Liver (tissue), 9 donors: ENCODE results near the gene NCK2. TPM values are rescaled to one million over a fixed set of nuclear protein-coding genes. Genes with fewer than 3 reads are reported as not detected.

Source experiments
- DNase-seq: peaks from one replicate; pipeline ENCODE4 v3.0.0-alpha.2; 2017; ENCODE audit warnings: low spot score
- H3K27ac ChIP-seq, 2 donors: one replicate each; pipeline ENCODE4 v1.7.0; 2013; ENCODE audit warnings: inconsistent platforms in 2 of 2, low read length in 2 of 2, control low read depth in 1 of 2, low read depth in 1 of 2, mild to moderate bottlenecking in 1 of 2
- H3K27me3 ChIP-seq, 4 donors: one replicate each; pipeline versions ENCODE4 v1.6.1 to v1.7.0; 2013; ENCODE audit warnings: low read length in 3 of 4, inconsistent platforms in 1 of 4, mild to moderate bottlenecking in 1 of 4, moderate library complexity in 1 of 4; ENCODE audit not compliant: control insufficient read depth in 4 of 4, insufficient read depth in 4 of 4
- H3K36me3 ChIP-seq, 4 donors: one replicate each; pipeline versions ENCODE4 v1.6.1 to v1.7.0; 2013; ENCODE audit warnings: low read length in 3 of 4, mild to moderate bottlenecking in 3 of 4, low read depth in 1 of 4, moderate library complexity in 1 of 4; ENCODE audit not compliant: control insufficient read depth in 4 of 4, insufficient read depth in 3 of 4
- H3K4me1 ChIP-seq, 4 donors: one replicate each; pipeline versions ENCODE4 v1.6.1 to v1.7.0; 2013; ENCODE audit warnings: low read length in 3 of 4, mild to moderate bottlenecking in 3 of 4, moderate library complexity in 1 of 4; ENCODE audit not compliant: control insufficient read depth in 4 of 4, insufficient read depth in 4 of 4
- H3K4me3 ChIP-seq, 3 donors: one replicate each; pipeline versions ENCODE4 v1.6.1 to v1.7.0; 2013; ENCODE audit warnings: low read length in 3 of 3, control low read depth in 1 of 3, low read depth in 1 of 3, mild to moderate bottlenecking in 1 of 3
- H3K9ac ChIP-seq, 2 donors: one replicate each; pipeline ENCODE4 v1.7.0; 2013; ENCODE audit warnings: low read length in 2 of 2, mild to moderate bottlenecking in 2 of 2, moderate library complexity in 2 of 2, control low read depth in 1 of 2, low read depth in 1 of 2
- H3K9me3 ChIP-seq, 4 donors: one replicate each; pipeline versions ENCODE4 v1.6.1 to v1.7.0; 2013; ENCODE audit warnings: low read length in 3 of 4; ENCODE audit not compliant: control insufficient read depth in 4 of 4
- ATF3 ChIP-seq: IDR thresholded peaks from 2 replicates; pipeline ENCODE4 v1.6.1; 2016; ENCODE audit warnings: antibody characterized with exemption
- EGR1 ChIP-seq, 2 donors: IDR thresholded peaks; 2 replicates each; pipeline ENCODE4 v1.6.1; 2016 to 2018; ENCODE audit warnings: antibody characterized with exemption in 2 of 2, low read depth in 2 of 2
- FOXA1 ChIP-seq: IDR thresholded peaks from 2 replicates; pipeline ENCODE4 v1.6.1; 2016; ENCODE audit warnings: antibody characterized with exemption
- FOXA2 ChIP-seq: IDR thresholded peaks from 2 replicates; pipeline ENCODE4 v1.6.1; 2016; ENCODE audit warnings: antibody characterized with exemption
- GABPA ChIP-seq, 2 donors: IDR thresholded peaks in 1 of 2; conservative IDR thresholded peaks in 1 of 2; 2 replicates each; pipeline ENCODE4 v1.6.1; 2016; ENCODE audit warnings: antibody characterized with exemption in 2 of 2, mild to moderate bottlenecking in 1 of 2, moderate library complexity in 1 of 2
- HNF4A ChIP-seq, 2 donors: conservative IDR thresholded peaks; 2 replicates each; pipeline ENCODE4 v1.6.1; 2016; ENCODE audit warnings: antibody characterized with exemption in 2 of 2, mild to moderate bottlenecking in 2 of 2
- JUND ChIP-seq, 2 donors: IDR thresholded peaks; 2 replicates each; pipeline ENCODE4 v1.6.1; 2016; ENCODE audit warnings: antibody characterized with exemption in 2 of 2
- NR2F2 ChIP-seq: IDR thresholded peaks from 2 replicates; pipeline ENCODE4 v1.6.1; 2016; ENCODE audit warnings: antibody characterized with exemption
- RAD21 ChIP-seq, 2 donors: IDR thresholded peaks; 2 replicates each; pipeline ENCODE4 v1.6.1; 2016; ENCODE audit warnings: antibody characterized with exemption in 2 of 2, mild to moderate bottlenecking in 2 of 2
- RXRA ChIP-seq, 2 donors: IDR thresholded peaks; 2 replicates each; pipeline ENCODE4 v1.6.1; 2017 to 2018; ENCODE audit warnings: antibody characterized with exemption in 2 of 2, mild to moderate bottlenecking in 1 of 2
- SP1 ChIP-seq: IDR thresholded peaks from 2 replicates; pipeline ENCODE4 v1.6.1; 2018; ENCODE audit warnings: antibody characterized with exemption, mild to moderate bottlenecking
- TAF1 ChIP-seq: conservative IDR thresholded peaks from 2 replicates; pipeline ENCODE4 v1.6.1; 2016; ENCODE audit warnings: antibody characterized with exemption, mild to moderate bottlenecking
- YY1 ChIP-seq: IDR thresholded peaks from 2 replicates; pipeline ENCODE4 v1.6.1; 2016; ENCODE audit warnings: antibody characterized with exemption, mild to moderate bottlenecking
- WGBS: extraction: QIAGEN DNeasy Blood & Tissue Kit; methylation state at CpG from one replicate; pipeline ENCODE4 v1.1.7; 2013; 5-methylcytosine and 5-hydroxymethylcytosine counted together
- polyA plus RNA-seq, 2 donors: library from polyadenylated mRNA; stranded (reverse) in 1 of 2; unstranded in 1 of 2; fragments of 200-250 nt in 1 of 2; fragments of >200 nt in 1 of 2; fragmentation: Nextera tagmentation in 1 of 2; extraction: Ambion mirVana in 1 of 2; gene quantifications; one replicate each; pipeline versions ENCODE4 v1.2.1 to v1.2.3, GENCODE V29; 2013 to 2015
- total RNA-seq, 2 donors: library from RNA; depleted of rRNA; stranded (reverse); fragments of >200 nt; gene quantifications; one replicate each; pipeline ENCODE4 v1.2.3, GENCODE V29; 2014
- TF ChIP-seq, protein P1 (sequence below): IDR thresholded peaks from 2 replicates; pipeline ENCODE4 v1.6.1; 2016; ENCODE audit warnings: antibody characterized with exemption
- TF ChIP-seq, protein P2 (sequence below): IDR thresholded peaks from 2 replicates; pipeline ENCODE4 v1.6.1; 2016; ENCODE audit warnings: antibody characterized with exemption
- TF ChIP-seq, protein P3 (sequence below): fragments of 150-350 bp; IDR thresholded peaks from 2 replicates; pipeline ENCODE4 v1.5.1; 2017; ENCODE audit warnings: improper control_type of control experiment, low read depth, low read length; ENCODE audit not compliant: missing input control
- donor health status: healthy.
- donor health status: healthy.
- donor health status: healthy.
- donor health status: healthy.
- donor health status: healthy.

Gene NCK2
- total and polyA plus RNA-seq, 4 donors, result 3.4 to 15.0 (median 10.7) TPM

DNA sequence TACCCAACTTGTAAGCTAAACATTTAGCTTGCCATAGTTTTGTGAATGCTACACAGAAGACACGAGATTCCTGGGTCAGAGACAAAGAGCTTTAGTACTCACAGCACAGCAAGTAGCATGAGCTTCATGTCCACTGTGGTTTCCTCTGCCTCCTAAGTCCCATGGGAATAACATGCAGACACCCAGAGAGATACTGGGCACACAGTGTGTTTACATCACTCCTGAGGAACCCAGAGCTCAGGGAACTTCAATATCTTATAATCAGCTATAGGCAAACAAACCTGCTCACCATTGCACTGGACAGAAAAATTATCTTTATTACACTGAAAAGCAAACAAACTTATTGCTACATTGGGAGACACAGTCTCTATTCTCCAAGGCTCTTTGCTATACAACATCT lies 14.5 kb upstream of the NCK2 start:
- H3K4me1 ChIP-seq, result no peaks in the 10 kb centered on the region
- H3K27ac ChIP-seq, result no peak overlapping the region
- peaks cover 2 to 8% (median 4%) of the 10 kb centered on the region in 4 donors for H3K9me3 ChIP-seq
- no peak overlapping the region for H3K9ac ChIP-seq
- TF ChIP-seq GABPA (IDR thresholded peaks at IDR 0.05 in 1 of 2, conservative IDR thresholded peaks at IDR 0.05 in 1 of 2) (no peak), NR2F2 (no peak), FOXA2 (no peak), RAD21 (IDR thresholded peaks at IDR 0.05) (no peak), TAF1 (no peak), HNF4A (conservative IDR thresholded peaks at IDR 0.05) (no peak), EGR1 (IDR thresholded peaks at IDR 0.05; ENCODE audit: low read depth in 2 of 2) (no peak), SP1 (no peak), ATF3 (no peak), YY1 (no peak)
- TF ChIP-seq, protein P1, sequence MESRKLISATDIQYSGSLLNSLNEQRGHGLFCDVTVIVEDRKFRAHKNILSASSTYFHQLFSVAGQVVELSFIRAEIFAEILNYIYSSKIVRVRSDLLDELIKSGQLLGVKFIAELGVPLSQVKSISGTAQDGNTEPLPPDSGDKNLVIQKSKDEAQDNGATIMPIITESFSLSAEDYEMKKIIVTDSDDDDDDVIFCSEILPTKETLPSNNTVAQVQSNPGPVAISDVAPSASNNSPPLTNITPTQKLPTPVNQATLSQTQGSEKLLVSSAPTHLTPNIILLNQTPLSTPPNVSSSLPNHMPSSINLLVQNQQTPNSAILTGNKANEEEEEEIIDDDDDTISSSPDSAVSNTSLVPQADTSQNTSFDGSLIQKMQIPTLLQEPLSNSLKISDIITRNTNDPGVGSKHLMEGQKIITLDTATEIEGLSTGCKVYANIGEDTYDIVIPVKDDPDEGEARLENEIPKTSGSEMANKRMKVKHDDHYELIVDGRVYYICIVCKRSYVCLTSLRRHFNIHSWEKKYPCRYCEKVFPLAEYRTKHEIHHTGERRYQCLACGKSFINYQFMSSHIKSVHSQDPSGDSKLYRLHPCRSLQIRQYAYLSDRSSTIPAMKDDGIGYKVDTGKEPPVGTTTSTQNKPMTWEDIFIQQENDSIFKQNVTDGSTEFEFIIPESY, result no peak
- 77% methylated on average over 1 of the region's 1 CpG for WGBS
- DNase-seq, result no peak
- H3K36me3 ChIP-seq, result no peaks in the 10 kb centered on the region
- H3K4me3 ChIP-seq, result no peak overlapping the region
- peaks cover 0 to 5% (median 1%) of the 10 kb centered on the region in 4 donors for H3K27me3 ChIP-seq

GRCh38 chr2:105731511-105731910 lies 13.2 kb upstream of the NCK2 start:
- H3K9me3 ChIP-seq, result peaks cover 2 to 8% (median 4%) of the 10 kb centered on the region in 4 donors
- TF ChIP-seq FOXA2, result no peak
- no peak for TF ChIP-seq JUND (IDR thresholded peaks at IDR 0.05)
- H3K27ac ChIP-seq, result no peak overlapping the region

DNA sequence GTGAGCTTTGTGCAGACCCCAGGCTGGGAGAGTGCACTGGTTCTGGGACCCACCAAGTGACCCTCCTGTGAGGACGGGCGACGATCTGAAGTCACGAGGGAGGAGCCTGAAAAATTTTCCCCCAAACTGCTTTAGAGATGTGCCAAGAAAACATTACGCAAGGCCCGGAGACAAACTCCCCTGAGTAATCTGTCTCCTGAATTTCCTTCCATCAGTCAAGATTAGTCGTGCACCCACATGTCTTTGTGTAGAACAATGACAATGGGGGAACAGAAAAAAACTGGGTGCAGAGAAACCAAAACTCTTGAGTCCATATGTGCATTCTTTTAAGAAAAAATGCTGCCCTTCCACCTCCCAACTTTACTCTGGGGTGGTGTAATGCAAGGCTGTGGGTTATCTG lies 12.6 kb upstream of the NCK2 start:
- H3K4me1 ChIP-seq, result no peaks in the 10 kb centered on the region
- no peaks in the 10 kb centered on the region for H3K36me3 ChIP-seq
- H3K27me3 ChIP-seq, result peaks cover 0 to 5% (median 1%) of the 10 kb centered on the region in 4 donors
- H3K27ac ChIP-seq, result no peak overlapping the region
- H3K9me3 ChIP-seq, result peaks cover 2 to 8% (median 4%) of the 10 kb centered on the region in 4 donors
- H3K4me3 ChIP-seq, result no peak overlapping the region
- WGBS, result 55% methylated on average over 7 of the region's 7 CpGs
- DNase-seq, result no peak
- no peak overlapping the region for H3K9ac ChIP-seq
- TF ChIP-seq FOXA2, result no peak
- no peak for TF ChIP-seq HNF4A (conservative IDR thresholded peaks at IDR 0.05)
- TF ChIP-seq EGR1 (IDR thresholded peaks at IDR 0.05; ENCODE audit: low read depth in 2 of 2), result no peak
- no peak for TF ChIP-seq TAF1
- TF ChIP-seq, protein P2, sequence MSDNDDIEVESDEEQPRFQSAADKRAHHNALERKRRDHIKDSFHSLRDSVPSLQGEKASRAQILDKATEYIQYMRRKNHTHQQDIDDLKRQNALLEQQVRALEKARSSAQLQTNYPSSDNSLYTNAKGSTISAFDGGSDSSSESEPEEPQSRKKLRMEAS, result no peak
- no peak for TF ChIP-seq RXRA (IDR thresholded peaks at IDR 0.05)
- TF ChIP-seq ATF3, result no peak
- no peak for TF ChIP-seq FOXA1
- no peak for TF ChIP-seq RAD21 (IDR thresholded peaks at IDR 0.05)
- TF ChIP-seq, protein P3, sequence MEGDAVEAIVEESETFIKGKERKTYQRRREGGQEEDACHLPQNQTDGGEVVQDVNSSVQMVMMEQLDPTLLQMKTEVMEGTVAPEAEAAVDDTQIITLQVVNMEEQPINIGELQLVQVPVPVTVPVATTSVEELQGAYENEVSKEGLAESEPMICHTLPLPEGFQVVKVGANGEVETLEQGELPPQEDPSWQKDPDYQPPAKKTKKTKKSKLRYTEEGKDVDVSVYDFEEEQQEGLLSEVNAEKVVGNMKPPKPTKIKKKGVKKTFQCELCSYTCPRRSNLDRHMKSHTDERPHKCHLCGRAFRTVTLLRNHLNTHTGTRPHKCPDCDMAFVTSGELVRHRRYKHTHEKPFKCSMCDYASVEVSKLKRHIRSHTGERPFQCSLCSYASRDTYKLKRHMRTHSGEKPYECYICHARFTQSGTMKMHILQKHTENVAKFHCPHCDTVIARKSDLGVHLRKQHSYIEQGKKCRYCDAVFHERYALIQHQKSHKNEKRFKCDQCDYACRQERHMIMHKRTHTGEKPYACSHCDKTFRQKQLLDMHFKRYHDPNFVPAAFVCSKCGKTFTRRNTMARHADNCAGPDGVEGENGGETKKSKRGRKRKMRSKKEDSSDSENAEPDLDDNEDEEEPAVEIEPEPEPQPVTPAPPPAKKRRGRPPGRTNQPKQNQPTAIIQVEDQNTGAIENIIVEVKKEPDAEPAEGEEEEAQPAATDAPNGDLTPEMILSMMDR, result no peak
- no peak for TF ChIP-seq NR2F2
- no peak for TF ChIP-seq GABPA (IDR thresholded peaks at IDR 0.05 in 1 of 2, conservative IDR thresholded peaks at IDR 0.05 in 1 of 2)
- no peak for TF ChIP-seq JUND (IDR thresholded peaks at IDR 0.05)
- TF ChIP-seq SP1, result no peak
- no peak for TF ChIP-seq YY1
- TF ChIP-seq, protein P1, result no peak

More at GRCh38 chr2:105731511-105731910, 13.2 kb upstream of the NCK2 start:
- WGBS, result 63% methylated on average over 4 of the region's 4 CpGs
- Histone ChIP-seq H3K4me3 (no peak overlapping the region), H3K27me3 (peaks cover 0 to 5% (median 1%) of the 10 kb centered on the region in 4 donors), H3K36me3 (no peaks in the 10 kb centered on the region), H3K4me1 (no peaks in the 10 kb centered on the region), H3K9ac (no peak overlapping the region)
- no peak for DNase-seq
